ENCODE measurements around the gene OR5AL1.
"Not testable (repeated sequence)": the region's sequence is repeated elsewhere in the genome, so short reads cannot be mapped to it uniquely, and the experiment has no call there.

DNA sequence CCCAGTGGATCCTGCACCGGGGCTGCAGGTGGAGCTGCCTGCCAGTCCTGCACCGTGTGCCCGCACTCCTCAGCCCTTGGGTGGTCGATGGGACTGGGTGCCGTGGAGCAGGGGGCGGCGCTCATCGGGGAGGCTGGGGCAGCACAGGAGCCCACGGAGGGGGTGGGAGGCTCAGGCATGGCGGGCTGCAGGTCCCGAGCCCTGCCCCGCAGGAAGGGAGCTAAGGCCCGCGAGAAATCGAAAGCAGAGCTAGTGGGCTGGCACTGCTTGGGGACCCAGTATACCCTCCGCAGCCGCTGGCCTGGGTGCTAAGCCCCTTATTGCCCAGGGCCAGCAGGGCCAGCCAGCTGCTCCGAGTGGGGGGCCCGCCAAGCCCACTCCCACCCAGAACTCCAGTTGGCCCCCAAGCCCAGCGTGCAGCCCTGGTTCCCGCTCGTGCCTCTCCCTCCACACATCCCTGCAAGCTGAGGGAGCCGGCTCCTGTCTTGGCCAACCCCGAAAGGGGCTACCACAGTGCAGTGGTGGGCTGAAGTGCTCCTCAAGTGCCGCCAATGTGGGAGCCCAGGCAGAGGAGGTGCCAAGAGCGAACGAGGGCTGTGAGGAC, 10.5 kb upstream of the OR5AL1 start:
- not testable (repeated sequence) for TF ChIP-seq ZNF274 (IDR thresholded peaks at IDR 0.05; ENCODE audit: insufficient read depth, insufficient read length); SP1 (IDR thresholded peaks at IDR 0.05; ENCODE audit: low read depth, low read length); SREBF1 (IDR thresholded peaks at IDR 0.05; ENCODE audit: low read length); CEBPB (IDR thresholded peaks at IDR 0.05; ENCODE audit: borderline replicate concordance in 1 of 2, low read depth in 2 of 2, low read length in 2 of 2); NRF1 (conservative IDR thresholded peaks at IDR 0.05; ENCODE audit: low read depth, low read length); POLR2AphosphoS5 (IDR thresholded peaks at IDR 0.05; ENCODE audit: low read length)
- TF ChIP-seq, protein P1, sequence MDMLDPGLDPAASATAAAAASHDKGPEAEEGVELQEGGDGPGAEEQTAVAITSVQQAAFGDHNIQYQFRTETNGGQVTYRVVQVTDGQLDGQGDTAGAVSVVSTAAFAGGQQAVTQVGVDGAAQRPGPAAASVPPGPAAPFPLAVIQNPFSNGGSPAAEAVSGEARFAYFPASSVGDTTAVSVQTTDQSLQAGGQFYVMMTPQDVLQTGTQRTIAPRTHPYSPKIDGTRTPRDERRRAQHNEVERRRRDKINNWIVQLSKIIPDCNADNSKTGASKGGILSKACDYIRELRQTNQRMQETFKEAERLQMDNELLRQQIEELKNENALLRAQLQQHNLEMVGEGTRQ (IDR thresholded peaks at IDR 0.05; ENCODE audit: borderline replicate concordance, low read depth, low read length) = not testable (repeated sequence)
- TF ChIP-seq, protein P2, sequence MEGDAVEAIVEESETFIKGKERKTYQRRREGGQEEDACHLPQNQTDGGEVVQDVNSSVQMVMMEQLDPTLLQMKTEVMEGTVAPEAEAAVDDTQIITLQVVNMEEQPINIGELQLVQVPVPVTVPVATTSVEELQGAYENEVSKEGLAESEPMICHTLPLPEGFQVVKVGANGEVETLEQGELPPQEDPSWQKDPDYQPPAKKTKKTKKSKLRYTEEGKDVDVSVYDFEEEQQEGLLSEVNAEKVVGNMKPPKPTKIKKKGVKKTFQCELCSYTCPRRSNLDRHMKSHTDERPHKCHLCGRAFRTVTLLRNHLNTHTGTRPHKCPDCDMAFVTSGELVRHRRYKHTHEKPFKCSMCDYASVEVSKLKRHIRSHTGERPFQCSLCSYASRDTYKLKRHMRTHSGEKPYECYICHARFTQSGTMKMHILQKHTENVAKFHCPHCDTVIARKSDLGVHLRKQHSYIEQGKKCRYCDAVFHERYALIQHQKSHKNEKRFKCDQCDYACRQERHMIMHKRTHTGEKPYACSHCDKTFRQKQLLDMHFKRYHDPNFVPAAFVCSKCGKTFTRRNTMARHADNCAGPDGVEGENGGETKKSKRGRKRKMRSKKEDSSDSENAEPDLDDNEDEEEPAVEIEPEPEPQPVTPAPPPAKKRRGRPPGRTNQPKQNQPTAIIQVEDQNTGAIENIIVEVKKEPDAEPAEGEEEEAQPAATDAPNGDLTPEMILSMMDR (IDR thresholded peaks at IDR 0.05 in 2 of 3, conservative IDR thresholded peaks at IDR 0.05 in 1 of 3; ENCODE audit: control insufficient read depth in 2 of 3, extremely low read depth in 1 of 3, insufficient read depth in 1 of 3, low read depth in 3 of 3, low read length in 3 of 3) = not testable (repeated sequence)
